ENCODE results near the gene MAPK11. TPM values are rescaled to one million over a fixed set of nuclear protein-coding genes. Genes with fewer than 3 reads are reported as not detected.
"Not testable (repeated sequence)": the region's sequence is repeated elsewhere in the genome, so short reads cannot be mapped to it uniquely, and the experiment has no call there.

MAPK11 gene
- polyA plus RNA-seq, 1 donor (not counting 4 experiments of a cell fraction or from before 2014, with no cell fraction given) = 4.6 TPM

DNA sequence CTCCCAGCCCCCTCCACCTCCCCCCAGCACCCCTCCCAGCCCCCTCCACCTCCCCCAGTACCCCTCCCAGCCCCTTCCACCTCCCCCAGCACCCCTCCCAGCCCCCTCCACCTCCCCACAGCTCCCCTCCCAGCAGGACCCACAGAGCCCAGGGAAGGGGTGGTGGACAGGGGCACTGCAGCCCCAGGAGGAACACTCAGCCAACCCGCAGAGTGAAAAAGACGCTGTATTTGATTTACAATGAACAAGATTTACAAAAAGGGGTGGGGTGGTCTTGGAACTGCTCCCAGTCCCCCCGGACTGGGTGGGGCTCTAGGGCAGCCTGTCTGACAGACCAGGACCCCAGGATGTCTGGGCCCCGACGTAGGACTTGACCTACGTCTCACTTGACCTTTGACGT is 4.6 kb upstream of the MAPK11 start:
- dilution Hi-C loops (cut with MboI; ENCODE audit: extremely low pct_ligation_motif_present, low sequenced_read_pairs) = no loop called here

DNA sequence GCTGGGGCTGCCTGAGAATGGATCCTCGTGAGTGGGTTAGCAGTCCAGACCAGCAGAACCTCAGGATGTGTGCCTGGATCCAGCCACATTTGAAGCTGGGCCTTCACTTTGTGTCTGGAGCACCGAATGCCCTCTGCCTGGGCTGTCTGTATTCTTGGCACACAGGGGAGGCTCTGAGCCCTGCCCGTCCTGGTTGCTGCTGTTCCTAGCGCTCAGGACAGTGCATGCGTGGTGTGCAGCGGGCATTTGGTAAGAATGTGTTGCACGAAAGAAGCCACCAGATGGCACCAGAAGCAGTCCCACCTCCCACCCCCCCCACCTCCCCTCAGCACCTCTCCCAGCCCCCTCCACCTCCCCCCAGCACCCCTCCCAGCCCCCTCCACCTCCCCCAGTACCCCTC is 4.1 kb upstream of the MAPK11 start:
- Histone ChIP-seq H3K9me3 (ENCODE audit: control insufficient read depth, low read depth, low read length) (peaks cover 2% of the 10 kb centered on the region), H3K9ac (ENCODE audit: control insufficient read depth, extremely low read depth, insufficient read depth, low read length) (no peak overlapping the region), H2AFZ (ENCODE audit: control insufficient read depth, low read length) (no peak overlapping the region), H3K4me1 (ENCODE audit: control insufficient read depth, extremely low read depth, insufficient read depth, low read length) (peaks cover 12% of the 10 kb centered on the region), H3K27me3 (ENCODE audit: control insufficient read depth, extremely low read depth, insufficient read depth, low read length) (no peaks in the 10 kb centered on the region), H3K9me1 (ENCODE audit: control insufficient read depth, extremely low read depth, insufficient read depth, low read length) (no peaks in the 10 kb centered on the region), H3K4me2 (ENCODE audit: control insufficient read depth, extremely low read depth, insufficient read depth, low read depth, low read length) (no peak overlapping the region), H3K36me3 (ENCODE audit: control insufficient read depth in 2 of 2, extremely low read depth in 1 of 2, insufficient read depth in 2 of 2, low read length in 2 of 2) (peaks cover 26 to 28% of the 10 kb centered on the region in 2 experiments), H3K4me3 (ENCODE audit: control insufficient read depth in 2 of 3, extremely low read depth in 1 of 3, insufficient read depth in 2 of 3, low read depth in 1 of 3, low read length in 3 of 3) (no peak overlapping the region), H3K27ac (ENCODE audit: control insufficient read depth, insufficient read depth, low read length) (no peak overlapping the region), H3K79me2 (ENCODE audit: control insufficient read depth, insufficient read depth, low read length) (no peaks in the 10 kb centered on the region), H4K20me1 (ENCODE audit: control insufficient read depth, extremely low read depth, insufficient read depth, low read length) (peaks cover 3% of the 10 kb centered on the region)
- FAIRE-seq (no peak), DNase-seq (ENCODE audit: low read depth, low spot score) (no peak)
- TF ChIP-seq, protein P1, sequence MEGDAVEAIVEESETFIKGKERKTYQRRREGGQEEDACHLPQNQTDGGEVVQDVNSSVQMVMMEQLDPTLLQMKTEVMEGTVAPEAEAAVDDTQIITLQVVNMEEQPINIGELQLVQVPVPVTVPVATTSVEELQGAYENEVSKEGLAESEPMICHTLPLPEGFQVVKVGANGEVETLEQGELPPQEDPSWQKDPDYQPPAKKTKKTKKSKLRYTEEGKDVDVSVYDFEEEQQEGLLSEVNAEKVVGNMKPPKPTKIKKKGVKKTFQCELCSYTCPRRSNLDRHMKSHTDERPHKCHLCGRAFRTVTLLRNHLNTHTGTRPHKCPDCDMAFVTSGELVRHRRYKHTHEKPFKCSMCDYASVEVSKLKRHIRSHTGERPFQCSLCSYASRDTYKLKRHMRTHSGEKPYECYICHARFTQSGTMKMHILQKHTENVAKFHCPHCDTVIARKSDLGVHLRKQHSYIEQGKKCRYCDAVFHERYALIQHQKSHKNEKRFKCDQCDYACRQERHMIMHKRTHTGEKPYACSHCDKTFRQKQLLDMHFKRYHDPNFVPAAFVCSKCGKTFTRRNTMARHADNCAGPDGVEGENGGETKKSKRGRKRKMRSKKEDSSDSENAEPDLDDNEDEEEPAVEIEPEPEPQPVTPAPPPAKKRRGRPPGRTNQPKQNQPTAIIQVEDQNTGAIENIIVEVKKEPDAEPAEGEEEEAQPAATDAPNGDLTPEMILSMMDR (optimal IDR thresholded peaks at IDR 0.05 in 1 of 3, IDR thresholded peaks at IDR 0.05 in 1 of 3, conservative IDR thresholded peaks at IDR 0.05 in 1 of 3; ENCODE audit: extremely low read depth in 1 of 3, insufficient read depth in 2 of 3, low read length in 3 of 3) = peak; percentile 11 to 71 (median 19)
- TF ChIP-seq EZH2 (IDR thresholded peaks at IDR 0.05; ENCODE audit: low read length) = no peak
- dilution Hi-C loops (cut with MboI; ENCODE audit: extremely low pct_ligation_motif_present, low sequenced_read_pairs) = no loop called here

More for the DNA sequence above, 4.6 kb upstream of the MAPK11 start:
- no peaks in the 10 kb centered on the region for H3K79me2 ChIP-seq (ENCODE audit: control insufficient read depth, insufficient read depth, low read length)
- H3K36me3 ChIP-seq (ENCODE audit: control insufficient read depth in 2 of 2, extremely low read depth in 1 of 2, insufficient read depth in 2 of 2, low read length in 2 of 2) = peaks cover 30 to 32% of the 10 kb centered on the region in 2 experiments
- peaks cover 2% of the 10 kb centered on the region for H3K9me3 ChIP-seq (ENCODE audit: control insufficient read depth, low read depth, low read length)
- H3K27me3 ChIP-seq (ENCODE audit: control insufficient read depth, extremely low read depth, insufficient read depth, low read length) = no peaks in the 10 kb centered on the region
- H3K4me2 ChIP-seq (ENCODE audit: control insufficient read depth, extremely low read depth, insufficient read depth, low read depth, low read length) = no peak overlapping the region
- no peak overlapping the region for H2AFZ ChIP-seq (ENCODE audit: control insufficient read depth, low read length)
- TF ChIP-seq EZH2 (IDR thresholded peaks at IDR 0.05; ENCODE audit: low read length) = no peak
- TF ChIP-seq, protein P1 (optimal IDR thresholded peaks at IDR 0.05 in 1 of 3, IDR thresholded peaks at IDR 0.05 in 1 of 3, conservative IDR thresholded peaks at IDR 0.05 in 1 of 3; ENCODE audit: extremely low read depth in 1 of 3, insufficient read depth in 2 of 3, low read length in 3 of 3) = no peak
- no peaks in the 10 kb centered on the region for H3K9me1 ChIP-seq (ENCODE audit: control insufficient read depth, extremely low read depth, insufficient read depth, low read length)
- peaks cover 3% of the 10 kb centered on the region for H4K20me1 ChIP-seq (ENCODE audit: control insufficient read depth, extremely low read depth, insufficient read depth, low read length)
- DNase-seq (ENCODE audit: low read depth, low spot score) = no peak
- FAIRE-seq = no peak
- no peak overlapping the region for H3K27ac ChIP-seq (ENCODE audit: control insufficient read depth, insufficient read depth, low read length)
- no peak overlapping the region for H3K9ac ChIP-seq (ENCODE audit: control insufficient read depth, extremely low read depth, insufficient read depth, low read length)
- peaks cover 12% of the 10 kb centered on the region for H3K4me1 ChIP-seq (ENCODE audit: control insufficient read depth, extremely low read depth, insufficient read depth, low read length)
- no peak overlapping the region for H3K4me3 ChIP-seq (ENCODE audit: control insufficient read depth in 2 of 3, extremely low read depth in 1 of 3, insufficient read depth in 2 of 3, low read depth in 1 of 3, low read length in 3 of 3)

- dilution Hi-C loops (cut with MboI; ENCODE audit: extremely low pct_ligation_motif_present, low sequenced_read_pairs); H2AFZ ChIP-seq (ENCODE audit: control insufficient read depth, low read length); H3K9me3 ChIP-seq (ENCODE audit: control insufficient read depth, low read depth, low read length); H3K4me2 ChIP-seq (ENCODE audit: control insufficient read depth, extremely low read depth, insufficient read depth, low read depth, low read length); H3K79me2 ChIP-seq (ENCODE audit: control insufficient read depth, insufficient read depth, low read length); H4K20me1 ChIP-seq (ENCODE audit: control insufficient read depth, extremely low read depth, insufficient read depth, low read length); H3K9ac ChIP-seq (ENCODE audit: control insufficient read depth, extremely low read depth, insufficient read depth, low read length); FAIRE-seq; H3K9me1 ChIP-seq (ENCODE audit: control insufficient read depth, extremely low read depth, insufficient read depth, low read length); H3K27ac ChIP-seq (ENCODE audit: control insufficient read depth, insufficient read depth, low read length); H3K27me3 ChIP-seq (ENCODE audit: control insufficient read depth, extremely low read depth, insufficient read depth, low read length); DNase-seq (ENCODE audit: low read depth, low spot score); H3K4me3 ChIP-seq (ENCODE audit: control insufficient read depth in 2 of 3, extremely low read depth in 1 of 3, insufficient read depth in 2 of 3, low read depth in 1 of 3, low read length in 3 of 3): not testable (repeated sequence)
- H3K4me1 ChIP-seq (ENCODE audit: control insufficient read depth, extremely low read depth, insufficient read depth, low read length) = peaks cover 13% of the 10 kb centered on the region
- H3K36me3 ChIP-seq (ENCODE audit: control insufficient read depth in 2 of 2, extremely low read depth in 1 of 2, insufficient read depth in 2 of 2, low read length in 2 of 2) = peaks cover 22 to 28% of the 10 kb centered on the region in 2 experiments
Observed at GRCh38 chr22:50273781-50274180, 3.6 kb upstream of the MAPK11 start.

DNA sequence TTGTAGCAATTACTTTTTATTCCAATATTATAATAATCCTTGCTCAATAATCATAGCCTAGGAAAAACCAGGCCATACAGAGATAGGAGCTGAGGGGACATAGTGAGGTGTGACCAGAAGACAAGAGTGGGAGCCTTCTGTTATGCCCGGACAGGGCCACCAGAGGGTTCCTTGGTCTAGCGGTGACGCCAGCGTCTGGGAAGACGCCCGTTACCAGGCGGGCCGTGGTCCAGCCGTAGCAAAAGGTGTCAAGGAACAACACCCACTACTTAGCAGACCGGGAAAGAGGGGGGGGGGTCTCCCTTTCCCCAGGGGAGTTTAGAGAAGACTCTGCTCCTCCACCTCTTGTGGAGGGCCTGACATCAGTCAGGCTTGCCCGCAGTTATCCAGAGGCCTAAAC is 3.2 kb upstream of the MAPK11 start:
- H3K9ac ChIP-seq (ENCODE audit: control insufficient read depth, extremely low read depth, insufficient read depth, low read length); FAIRE-seq; DNase-seq (ENCODE audit: low read depth, low spot score); H3K4me2 ChIP-seq (ENCODE audit: control insufficient read depth, extremely low read depth, insufficient read depth, low read depth, low read length); H3K79me2 ChIP-seq (ENCODE audit: control insufficient read depth, insufficient read depth, low read length); H3K27ac ChIP-seq (ENCODE audit: control insufficient read depth, insufficient read depth, low read length); H4K20me1 ChIP-seq (ENCODE audit: control insufficient read depth, extremely low read depth, insufficient read depth, low read length); H2AFZ ChIP-seq (ENCODE audit: control insufficient read depth, low read length); H3K27me3 ChIP-seq (ENCODE audit: control insufficient read depth, extremely low read depth, insufficient read depth, low read length); H3K9me1 ChIP-seq (ENCODE audit: control insufficient read depth, extremely low read depth, insufficient read depth, low read length); H3K4me3 ChIP-seq (ENCODE audit: control insufficient read depth in 2 of 3, extremely low read depth in 1 of 3, insufficient read depth in 2 of 3, low read depth in 1 of 3, low read length in 3 of 3); H3K9me3 ChIP-seq (ENCODE audit: control insufficient read depth, low read depth, low read length); dilution Hi-C loops (cut with MboI; ENCODE audit: extremely low pct_ligation_motif_present, low sequenced_read_pairs): not testable (repeated sequence)
- peaks cover 20 to 26% of the 10 kb centered on the region in 2 experiments for H3K36me3 ChIP-seq (ENCODE audit: control insufficient read depth in 2 of 2, extremely low read depth in 1 of 2, insufficient read depth in 2 of 2, low read length in 2 of 2)
- peaks cover 15% of the 10 kb centered on the region for H3K4me1 ChIP-seq (ENCODE audit: control insufficient read depth, extremely low read depth, insufficient read depth, low read length)

All from keratinocyte (primary cell).